Suprapubic skin (tissue), 4 donors: ENCODE measurements around the gene FAM227A.

Experiments used
- CTCF ChIP-seq, 2 donors: fragments of 200-600 bp in 1 of 2; fragments of 450-650 bp in 1 of 2; sonication (generic) in 1 of 2; IDR thresholded peaks; one replicate each; pipeline ENCODE4 v1.5.1; 2016 to 2019; ENCODE audit warnings: antibody characterized with exemption in 2 of 2, mild to moderate bottlenecking in 1 of 2, moderate library complexity in 1 of 2
- POLR2A ChIP-seq, 2 donors: fragments of 450-650 bp; IDR thresholded peaks; one replicate each; pipeline ENCODE4 v1.6.1; 2017; ENCODE audit warnings: antibody characterized with exemption in 2 of 2, mild to moderate bottlenecking in 2 of 2, moderate library complexity in 2 of 2
- POLR2AphosphoS5 ChIP-seq, 3 donors: sonication (generic); formaldehyde crosslinking; IDR thresholded peaks; one replicate each; pipeline ENCODE4 v1.6.1; 2017; ENCODE audit warnings: antibody characterized with exemption in 3 of 3

GRCh38 chr22:38569972-38570778, 86.0 kb downstream of the FAM227A start, which contains the start of gene DMC1:
- TF ChIP-seq CTCF (IDR thresholded peaks at IDR 0.05) (no peak), POLR2A (IDR thresholded peaks at IDR 0.05) (no peak), POLR2AphosphoS5 (IDR thresholded peaks at IDR 0.05) (no peak)
